A549 (cell line): ENCODE measurements around the gene PML. TPM values are rescaled to one million over a fixed set of nuclear protein-coding genes. Genes with fewer than 3 reads are reported as not detected.

Experiments used
- ATAC-seq, 2 experiments: fragments of 200-7000 bp in 1 of 2; fragments of >200 bp in 1 of 2; cut with Nextera tagmentation in 1 of 2; cut with Tn5 transposase in 1 of 2; 3 replicates each; pipeline versions ENCODE4 v1.8.0 to v1.9.1; 2018 to 2020; ENCODE audit warnings: mild to moderate bottlenecking in 1 of 2, moderate library complexity in 1 of 2
- CTCF ChIA-PET: fragments of 300-600 bp; sonication (Branson Sonifier 250); formaldehyde crosslinking; extraction: SDS; loops from one replicate; lab custom pipeline; 2021; ENCODE audit warnings: antibody characterized with exemption, inconsistent platforms; lab: Yijun Ruan, JAX
- POLR2A ChIA-PET: fragments of 350-600 bp; formaldehyde crosslinking; extraction: SDS; loops from one replicate; lab custom pipeline; 2021; ENCODE audit warnings: antibody characterized with exemption, inconsistent platforms; lab: Yijun Ruan, JAX
- DNase-seq, 2 experiments: peaks; one replicate each; pipeline versions ENCODE4 v3.0.0 to v3.0.0-alpha.2; 2011 to 2016; ENCODE audit warnings: low read depth in 1 of 2, low spot score in 1 of 2
- FAIRE-seq: peaks from 2 replicates; lab custom pipeline; 2011; peaks lifted over from hg19 to GRCh38; lab: Jason Lieb, UNC
- H3K27ac ChIP-seq, 2 experiments: fragments of >200 bp; sonication (Bioruptor Twin); formaldehyde crosslinking; 3 replicates each; pipeline ENCODE4 v1.5.1; 2016 to 2017
- H3K4me1 ChIP-seq: fragments of >200 bp; sonication (Bioruptor Twin); formaldehyde crosslinking; 3 replicates; pipeline ENCODE4 v1.6.1; 2016
- H3K4me2 ChIP-seq: fragments of >200 bp; sonication (Bioruptor Twin); formaldehyde crosslinking; 3 replicates; pipeline ENCODE4 v1.6.1; 2016
- H3K4me3 ChIP-seq: fragments of >200 bp; sonication (Bioruptor Twin); formaldehyde crosslinking; 3 replicates; pipeline ENCODE4 v1.5.1; 2016
- H3K9me3 ChIP-seq: fragments of >200 bp; sonication (Bioruptor Twin); formaldehyde crosslinking; 3 replicates; pipeline ENCODE4 v1.6.1; 2016
- ESRRA ChIP-seq: fragments of 150-350 bp; IDR thresholded peaks from 2 replicates; pipeline ENCODE4 v1.6.1; 2014; ENCODE audit warnings: mild to moderate bottlenecking, low read length, borderline replicate concordance
- FOSB ChIP-seq: fragments of 250-450 bp; sonication (Bioruptor Pico); IDR thresholded peaks from 2 replicates; pipeline ENCODE4 v1.5.0; 2020; ENCODE audit warnings: mild to moderate bottlenecking, moderate library complexity
- FOXS1 ChIP-seq: fragments of 250-450 bp; sonication (Bioruptor Pico); IDR thresholded peaks from 2 replicates; pipeline ENCODE4 v1.5.0; 2020; ENCODE audit warnings: mild to moderate bottlenecking, moderate library complexity
- HDAC2 ChIP-seq: fragments of 200-600 bp; sonication (generic); IDR thresholded peaks from 2 replicates; pipeline ENCODE4 v1.6.1; 2016
- HOXA7 ChIP-seq: fragments of 250-450 bp; sonication (Bioruptor Pico); IDR thresholded peaks from 2 replicates; pipeline ENCODE4 v1.5.0; 2020; ENCODE audit warnings: mild to moderate bottlenecking, moderate library complexity
- JUNB ChIP-seq: fragments of >200 bp; sonication (Bioruptor Twin); formaldehyde crosslinking; IDR thresholded peaks from 2 replicates; pipeline ENCODE4 v1.6.1; 2016
- KDM1A ChIP-seq: fragments of 200-600 bp; sonication (generic); IDR thresholded peaks from 2 replicates; pipeline ENCODE4 v1.6.1; 2016; ENCODE audit warnings: low read depth, mild to moderate bottlenecking
- KDM5A ChIP-seq: fragments of 200-600 bp; sonication (generic); IDR thresholded peaks from 2 replicates; pipeline ENCODE4 v1.6.1; 2016; ENCODE audit warnings: antibody characterized with exemption, mild to moderate bottlenecking
- MAFK ChIP-seq: fragments of 450-650 bp; IDR thresholded peaks from 2 replicates; pipeline ENCODE4 v1.6.1; 2014; ENCODE audit not compliant: partially characterized antibody
- MAZ ChIP-seq: fragments of 150-350 bp; IDR thresholded peaks from 2 replicates; pipeline ENCODE4 v1.6.1; 2014; ENCODE audit warnings: antibody characterized with exemption, low read depth, low read length, borderline replicate concordance
- NPAS2 ChIP-seq: fragments of 250-450 bp; sonication (Bioruptor Pico); IDR thresholded peaks from 2 replicates; pipeline ENCODE4 v1.8.0; 2022; ENCODE audit warnings: mild to moderate bottlenecking, moderate library complexity, borderline replicate concordance
- PHF8 ChIP-seq: fragments of 200-600 bp; sonication (generic); IDR thresholded peaks from 2 replicates; pipeline ENCODE4 v1.6.1; 2016; ENCODE audit warnings: low read depth, mild to moderate bottlenecking, antibody characterized with exemption, moderate library complexity, borderline replicate concordance
- POLR2AphosphoS2 ChIP-seq: conservative IDR thresholded peaks from 2 replicates; pipeline ENCODE4 v1.6.1; 2012; ENCODE audit warnings: low read length, improper control_type of control experiment, inconsistent platforms
- RAD21 ChIP-seq, 2 experiments: fragments of >200 bp in 1 of 2; sonication (Bioruptor Twin) in 1 of 2; formaldehyde crosslinking in 1 of 2; IDR thresholded peaks in 1 of 2; conservative IDR thresholded peaks in 1 of 2; 2 replicates in 1 of 2; 3 replicates in 1 of 2; pipeline ENCODE4 v1.6.1; 2012 to 2018; ENCODE audit warnings: inconsistent platforms in 1 of 2
- RCOR1 ChIP-seq: fragments of 150-350 bp; IDR thresholded peaks from 2 replicates; pipeline ENCODE4 v1.6.1; 2014; ENCODE audit warnings: antibody characterized with exemption, low read length, low read depth
- RFX5 ChIP-seq: fragments of 450-650 bp; IDR thresholded peaks from 2 replicates; pipeline ENCODE4 v1.7.1; 2014; ENCODE audit warnings: antibody characterized with exemption, mild to moderate bottlenecking, moderate library complexity
- SMC3 ChIP-seq: fragments of >200 bp; sonication (Bioruptor Twin); formaldehyde crosslinking; IDR thresholded peaks from 3 replicates; pipeline ENCODE4 v1.6.1; 2018; ENCODE audit warnings: inconsistent platforms
- SREBF2 ChIP-seq: fragments of 450-650 bp; IDR thresholded peaks from 2 replicates; pipeline ENCODE4 v1.6.1; 2014; ENCODE audit warnings: mild to moderate bottlenecking, moderate library complexity
- TFCP2L1 ChIP-seq: fragments of 250-450 bp; sonication (Bioruptor Pico); IDR thresholded peaks from 2 replicates; pipeline ENCODE4 v1.5.0; 2021; ENCODE audit warnings: mild to moderate bottlenecking
- TP53 ChIP-seq: fragments of 250-450 bp; sonication (Bioruptor Pico); IDR thresholded peaks from 2 replicates; pipeline ENCODE4 v1.5.0; 2021; ENCODE audit warnings: mild to moderate bottlenecking, moderate library complexity
- ZSCAN20 ChIP-seq: fragments of 250-450 bp; sonication (Bioruptor Pico); IDR thresholded peaks from 2 replicates; pipeline ENCODE4 v1.8.0; 2022; ENCODE audit warnings: mild to moderate bottlenecking, moderate library complexity
- WGBS: methylation state at CpG from one replicate; pipeline ENCODE4 v1.1.6; 2017; ENCODE audit errors: missing lambda C conversion rate; 5-methylcytosine and 5-hydroxymethylcytosine counted together
- polyA plus RNA-seq, 4 experiments: library from polyadenylated mRNA; depleted of rRNA in 3 of 4; stranded (reverse); fragments of >200 nt; fragmentation: RNase III in 1 of 4; extraction: RNeasy Plus Mini Kit Qiagen cat#74134 plus additional on column Dnase treatment in 1 of 4; gene quantifications; 2 replicates in 3 of 4; 3 replicates in 1 of 4; pipeline ENCODE4 v1.2.3, GENCODE V29; 2011 to 2017
- TF ChIP-seq, protein P1 (sequence below): fragments of >200 bp; sonication (Bioruptor Twin); formaldehyde crosslinking; IDR thresholded peaks from 2 replicates; pipeline ENCODE4 v1.6.1; 2016
- TF ChIP-seq, protein P2 (sequence below): fragments of 250-450 bp; sonication (Bioruptor Pico); IDR thresholded peaks from 2 replicates; pipeline ENCODE4 v1.5.0; 2021; ENCODE audit warnings: mild to moderate bottlenecking, moderate library complexity, borderline replicate concordance
- TF ChIP-seq, protein P3 (sequence below): fragments of >200 bp; sonication (Bioruptor Twin); formaldehyde crosslinking; IDR thresholded peaks from 3 replicates; pipeline ENCODE4 v1.6.1; 2016

PML gene
- polyA plus RNA-seq, 2 of the 4 experiments (the other 2 are of a cell fraction), result 2.1 to 8.5 TPM

DNA sequence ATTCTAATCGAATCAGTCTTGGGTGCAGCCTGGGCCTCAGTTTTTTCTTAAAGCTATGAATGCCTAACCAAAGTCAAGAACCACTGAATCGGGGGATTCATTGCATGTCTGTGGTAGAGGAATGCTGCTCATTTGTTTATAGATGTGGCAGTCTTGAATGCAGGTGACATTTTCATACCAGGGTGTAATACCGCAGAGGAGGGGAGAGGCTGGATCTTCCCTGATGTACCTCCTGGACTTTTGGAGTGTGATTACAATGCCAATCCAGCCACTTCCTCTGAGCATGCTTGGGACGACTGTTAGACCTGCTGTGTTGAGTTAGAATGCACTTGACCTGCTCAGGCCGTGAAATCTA is 45.1 kb downstream of the PML start:
- CTCF ChIA-PET, result interaction anchor here (0.8 to 11.4 kb wide), 7 partner anchors 8 to 268 kb away, joined by 3 to 237 read pairs (median 6); no protein-coding TSS in a partner anchor
- TF ChIP-seq RFX5, result no peak
- no peak for TF ChIP-seq KDM1A
- no peak for TF ChIP-seq POLR2AphosphoS2
- no peak for TF ChIP-seq RAD21 (conservative IDR thresholded peaks at IDR 0.05 in 1 of 2, IDR thresholded peaks at IDR 0.05 in 1 of 2)
- TF ChIP-seq KDM5A, result no peak
- no peak for TF ChIP-seq MAFK
- no peak for TF ChIP-seq FOSB (CRISPR knock-in tag)
- H3K27ac ChIP-seq, result no peak overlapping the region
- ATAC-seq (no peak), DNase-seq (no peak), FAIRE-seq (no peak)
- no peaks in the 10 kb centered on the region for H3K9me3 ChIP-seq
- no peak overlapping the region for H3K4me2 ChIP-seq
- WGBS, result 70% methylated on average over 5 of the region's 5 CpGs
- H3K4me3 ChIP-seq, result no peak overlapping the region
- POLR2A ChIA-PET, result no interaction called here
- peaks cover 7% of the 10 kb centered on the region; the same call in 1 of the 3 replicates for H3K4me1 ChIP-seq

DNA sequence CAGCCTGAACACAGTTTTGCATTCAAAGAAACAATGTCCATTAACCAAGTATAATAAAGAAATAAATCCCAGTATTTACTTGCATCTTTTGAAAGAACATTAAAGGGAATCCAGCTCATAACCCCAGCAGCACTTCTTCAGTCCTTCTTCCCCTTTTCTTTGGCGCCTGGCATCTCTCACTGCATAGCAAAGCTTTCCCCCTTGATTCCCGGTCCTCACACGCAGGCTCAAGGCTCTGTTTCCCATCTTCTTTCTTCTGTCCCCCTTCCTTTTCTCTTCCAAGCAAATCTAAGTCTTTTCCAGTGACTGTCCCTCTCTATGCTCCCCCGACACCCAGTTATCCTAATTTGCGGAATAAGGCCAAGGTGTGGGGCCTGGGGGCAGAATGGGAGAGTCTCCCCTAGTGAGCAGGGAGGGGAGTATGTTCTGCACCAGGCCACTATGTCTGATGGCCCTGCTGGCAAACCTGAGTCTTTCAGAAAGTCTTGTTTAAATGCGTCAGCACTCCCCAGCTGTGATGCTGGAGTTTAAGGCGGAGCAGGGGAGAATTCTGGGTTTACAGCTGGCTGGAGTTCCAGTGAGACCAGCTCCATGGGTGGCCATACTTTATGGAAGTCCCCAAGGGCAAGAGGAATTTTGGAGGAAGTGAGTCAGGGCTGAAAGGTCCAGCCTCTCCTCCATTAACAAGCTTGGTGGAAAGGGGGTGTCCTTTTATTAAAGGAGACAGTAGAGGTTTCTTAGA is 45.8 kb downstream of the PML start:
- POLR2A ChIA-PET, result no interaction called here
- H3K4me2 ChIP-seq, result no peak overlapping the region

DNA sequence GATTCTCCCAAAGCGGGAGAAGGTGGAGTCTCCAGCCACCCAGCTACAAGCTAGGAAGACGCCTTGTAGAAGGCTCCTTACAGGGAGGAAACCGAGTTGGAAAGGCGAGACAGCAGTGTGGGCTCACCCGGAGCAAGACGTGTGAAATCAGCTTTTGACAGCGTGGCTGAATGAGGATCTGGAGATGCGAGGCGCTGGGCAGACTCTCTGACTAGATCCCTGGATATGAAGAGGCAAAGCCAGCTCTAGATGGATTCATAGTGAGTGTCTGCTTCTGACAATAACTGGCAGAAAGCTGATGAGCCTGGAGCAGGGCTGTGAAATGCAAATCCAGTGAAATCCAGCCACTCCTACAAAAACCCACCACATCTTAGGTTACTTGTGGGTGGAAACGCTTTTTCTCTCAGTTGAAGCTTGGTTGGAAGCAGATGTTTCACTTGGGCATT is 46.8 kb downstream of the PML start:
- DNase-seq, result no peak
- no peak for FAIRE-seq
- CTCF ChIA-PET, result interaction anchor here (1.2 to 11.4 kb wide), 8 partner anchors 8 to 267 kb away, joined by 3 to 237 read pairs (median 6); partner anchors contain the start of gene STOML1
- WGBS, result 93% methylated on average over 10 of the region's 10 CpGs
- TF ChIP-seq HOXA7 (CRISPR knock-in tag) (no peak), PHF8 (no peak), SREBF2 (no peak), NPAS2 (CRISPR knock-in tag) (no peak), ZSCAN20 (CRISPR knock-in tag) (no peak), RCOR1 (no peak), HDAC2 (no peak), TP53 (CRISPR knock-in tag) (no peak), POLR2AphosphoS2 (no peak), JUNB (no peak)
- TF ChIP-seq, protein P1, sequence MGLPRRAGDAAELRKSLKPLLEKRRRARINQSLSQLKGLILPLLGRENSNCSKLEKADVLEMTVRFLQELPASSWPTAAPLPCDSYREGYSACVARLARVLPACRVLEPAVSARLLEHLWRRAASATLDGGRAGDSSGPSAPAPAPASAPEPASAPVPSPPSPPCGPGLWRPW, result no peak
- TF ChIP-seq, protein P2, sequence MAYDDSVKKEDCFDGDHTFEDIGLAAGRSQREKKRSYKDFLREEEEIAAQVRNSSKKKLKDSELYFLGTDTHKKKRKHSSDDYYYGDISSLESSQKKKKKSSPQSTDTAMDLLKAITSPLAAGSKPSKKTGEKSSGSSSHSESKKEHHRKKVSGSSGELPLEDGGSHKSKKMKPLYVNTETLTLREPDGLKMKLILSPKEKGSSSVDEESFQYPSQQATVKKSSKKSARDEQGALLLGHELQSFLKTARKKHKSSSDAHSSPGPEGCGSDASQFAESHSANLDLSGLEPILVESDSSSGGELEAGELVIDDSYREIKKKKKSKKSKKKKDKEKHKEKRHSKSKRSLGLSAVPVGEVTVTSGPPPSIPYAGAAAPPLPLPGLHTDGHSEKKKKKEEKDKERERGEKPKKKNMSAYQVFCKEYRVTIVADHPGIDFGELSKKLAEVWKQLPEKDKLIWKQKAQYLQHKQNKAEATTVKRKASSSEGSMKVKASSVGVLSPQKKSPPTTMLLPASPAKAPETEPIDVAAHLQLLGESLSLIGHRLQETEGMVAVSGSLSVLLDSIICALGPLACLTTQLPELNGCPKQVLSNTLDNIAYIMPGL (CRISPR knock-in tag), result no peak
- ATAC-seq, result no peak
- no peak overlapping the region for H3K4me3 ChIP-seq
- no peak overlapping the region for H3K4me2 ChIP-seq
- no peaks in the 10 kb centered on the region for H3K9me3 ChIP-seq
- peaks cover 7% of the 10 kb centered on the region; the same call in 1 of the 3 replicates for H3K4me1 ChIP-seq
- POLR2A ChIA-PET, result no interaction called here
- no peak overlapping the region; a peak in 1 of 6 replicates for H3K27ac ChIP-seq

More for the DNA sequence above, 45.8 kb downstream of the PML start:
- CTCF ChIA-PET, result interaction anchor here (0.6 to 11.4 kb wide), 8 partner anchors 8 to 489 kb away, joined by 3 to 237 read pairs (median 5); no protein-coding TSS in a partner anchor
- no peaks in the 10 kb centered on the region for H3K9me3 ChIP-seq
- peak in 1 of 2 experiments; percentile 34; a peak in 2 of 6 replicates for ATAC-seq
- no peak overlapping the region for H3K4me3 ChIP-seq
- DNase-seq, result peak in 1 of 2 experiments; percentile 15
- TF ChIP-seq POLR2AphosphoS2, result no peak
- no peak for TF ChIP-seq TFCP2L1 (CRISPR knock-in tag)
- TF ChIP-seq FOXS1 (CRISPR knock-in tag), result no peak
- no peak for TF ChIP-seq HOXA7 (CRISPR knock-in tag)
- no peak for TF ChIP-seq ESRRA
- TF ChIP-seq, protein P3, sequence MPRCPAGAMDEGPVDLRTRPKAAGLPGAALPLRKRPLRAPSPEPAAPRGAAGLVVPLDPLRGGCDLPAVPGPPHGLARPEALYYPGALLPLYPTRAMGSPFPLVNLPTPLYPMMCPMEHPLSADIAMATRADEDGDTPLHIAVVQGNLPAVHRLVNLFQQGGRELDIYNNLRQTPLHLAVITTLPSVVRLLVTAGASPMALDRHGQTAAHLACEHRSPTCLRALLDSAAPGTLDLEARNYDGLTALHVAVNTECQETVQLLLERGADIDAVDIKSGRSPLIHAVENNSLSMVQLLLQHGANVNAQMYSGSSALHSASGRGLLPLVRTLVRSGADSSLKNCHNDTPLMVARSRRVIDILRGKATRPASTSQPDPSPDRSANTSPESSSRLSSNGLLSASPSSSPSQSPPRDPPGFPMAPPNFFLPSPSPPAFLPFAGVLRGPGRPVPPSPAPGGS, result no peak
- no peak for TF ChIP-seq MAZ
- no peak for TF ChIP-seq SMC3
- no peak for FAIRE-seq
- peak overlapping the region in 1 of 2 experiments; percentile 48; a peak in 1 of 6 replicates for H3K27ac ChIP-seq
- peaks cover 7% of the 10 kb centered on the region; the same call in 1 of the 3 replicates for H3K4me1 ChIP-seq
- 87% methylated on average over 5 of the region's 7 CpGs for WGBS
